HPDE6-E6E7 (cell line): ENCODE data around the gene RELL1.
A peak's percentile ranks its signal among the peaks of the same experiment; 100 is the strongest.

Experiments
- DNase-seq: peaks from one replicate; pipeline ENCODE4 v3.0.0; 2011; ENCODE audit warnings: missing footprints; ENCODE audit errors: extremely low spot score

RELL1 gene, protein sequence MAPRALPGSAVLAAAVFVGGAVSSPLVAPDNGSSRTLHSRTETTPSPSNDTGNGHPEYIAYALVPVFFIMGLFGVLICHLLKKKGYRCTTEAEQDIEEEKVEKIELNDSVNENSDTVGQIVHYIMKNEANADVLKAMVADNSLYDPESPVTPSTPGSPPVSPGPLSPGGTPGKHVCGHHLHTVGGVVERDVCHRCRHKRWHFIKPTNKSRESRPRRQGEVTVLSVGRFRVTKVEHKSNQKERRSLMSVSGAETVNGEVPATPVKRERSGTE

DNA sequence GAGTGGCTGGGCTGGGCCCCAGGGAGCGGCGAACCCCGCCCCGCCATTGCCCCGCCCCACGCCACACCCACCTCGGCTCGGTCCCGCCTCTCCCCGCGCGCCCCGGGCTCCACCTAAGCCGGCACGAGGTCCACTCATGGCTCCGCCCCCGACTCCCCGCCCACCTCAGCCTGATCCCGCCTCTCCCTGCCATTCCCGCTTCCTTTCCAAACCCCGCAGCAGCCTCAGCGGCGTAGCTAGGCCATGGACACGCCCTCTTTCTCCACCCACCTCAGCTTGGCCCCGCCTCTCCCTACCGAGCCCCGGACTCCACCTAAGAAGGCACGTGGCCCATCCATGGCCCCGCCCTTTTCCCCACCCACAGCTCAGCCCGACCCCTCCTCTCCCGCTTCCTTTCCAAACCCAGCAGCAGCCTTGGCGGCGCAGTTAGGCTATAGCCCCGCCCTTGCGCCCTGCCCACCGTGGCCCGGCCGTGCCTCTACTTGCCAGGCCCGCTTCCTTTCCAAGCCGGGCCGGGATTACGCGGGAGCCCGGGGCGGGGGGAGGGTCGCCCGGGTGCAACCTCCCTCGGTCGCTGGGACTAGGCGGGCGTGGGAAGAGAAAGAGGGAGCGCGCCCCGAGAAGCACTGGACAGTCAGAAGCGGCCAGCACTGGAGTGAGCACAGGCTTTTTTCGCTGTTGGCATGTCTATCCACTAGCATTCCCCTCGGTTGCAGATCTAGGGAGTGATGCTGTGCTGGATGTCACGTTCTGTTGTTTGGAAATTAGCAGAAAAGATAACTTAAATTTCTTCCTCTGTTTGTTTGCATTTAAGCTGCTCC lies at the start of gene RELL1:
Gene RELL1 (minus strand): TSS at position 4 of the 821 bp plus-strand sequence. CDS start 89 bp downstream, outside the sequence.
- peak; percentile 94 for DNase-seq

DNA sequence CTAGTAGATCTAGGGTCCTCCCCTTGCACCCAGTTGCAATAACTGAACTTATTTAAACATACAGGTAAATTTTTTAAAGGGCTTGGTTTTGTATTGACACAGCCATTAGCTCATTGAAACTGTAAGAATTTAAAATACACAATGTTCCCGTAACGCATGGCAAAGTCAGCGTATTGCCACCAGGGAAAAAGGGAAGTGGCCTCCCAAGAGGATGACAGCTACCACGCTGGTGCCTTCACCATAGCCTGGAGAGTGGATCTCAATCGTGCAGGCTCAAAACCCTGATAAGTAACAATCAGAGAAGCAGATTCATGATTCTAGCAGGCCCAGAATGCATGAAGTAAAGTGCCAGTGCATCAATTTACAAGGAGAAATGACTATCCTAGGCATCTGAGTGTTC lies 49.4 kb upstream of the RELL1 start:
- DNase-seq: no peak

DNA sequence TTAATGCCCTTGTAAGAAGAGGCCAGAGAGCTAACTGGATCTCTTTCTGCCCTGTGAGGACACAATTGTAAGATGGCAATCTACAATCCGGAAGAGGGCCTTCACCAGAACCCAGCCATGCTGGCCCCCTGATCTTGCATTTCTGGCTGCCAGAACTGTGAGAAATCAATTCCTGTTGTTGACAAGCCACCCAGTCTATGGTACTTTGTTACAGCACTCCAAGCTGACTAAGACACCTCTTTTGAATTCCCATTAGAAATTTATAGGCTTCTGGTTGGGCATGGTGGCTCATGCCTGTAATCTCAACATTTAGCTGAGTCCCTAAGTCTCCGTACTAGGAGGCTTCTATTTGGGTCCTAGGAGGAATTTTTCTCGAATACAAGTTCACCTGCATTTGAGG lies 48.8 kb upstream of the RELL1 start:
- DNase-seq: no peak

DNA sequence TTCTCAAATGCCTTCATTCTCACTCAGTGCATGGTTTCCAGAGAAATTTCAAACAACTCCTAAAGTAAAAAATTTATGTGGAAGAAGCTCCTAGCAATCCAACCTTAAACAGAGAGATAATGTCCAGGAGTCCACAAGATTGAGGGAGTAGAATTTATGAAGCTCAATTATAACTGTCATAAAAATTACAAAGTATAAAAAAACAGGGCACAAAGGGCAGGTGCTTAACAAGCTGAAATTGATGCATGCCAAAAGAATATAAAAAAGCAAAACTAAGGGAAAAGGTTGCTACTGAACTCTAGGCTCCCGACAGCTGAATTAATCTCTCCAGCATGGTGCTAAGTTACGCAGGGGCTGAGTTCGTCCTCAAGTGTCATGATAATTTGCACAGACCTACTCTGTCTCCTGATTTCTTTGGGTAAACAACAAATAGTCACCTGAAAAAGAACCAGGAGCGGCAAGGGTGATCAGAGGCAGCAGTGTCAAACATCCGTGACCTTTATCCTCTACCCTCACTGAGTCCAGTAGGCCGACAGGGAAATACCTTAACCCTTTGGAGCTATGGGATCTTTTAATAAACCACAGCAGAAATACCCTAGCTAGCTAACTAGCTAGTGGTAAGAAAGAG lies 47.2 kb upstream of the RELL1 start:
- DNase-seq: no peak

DNA sequence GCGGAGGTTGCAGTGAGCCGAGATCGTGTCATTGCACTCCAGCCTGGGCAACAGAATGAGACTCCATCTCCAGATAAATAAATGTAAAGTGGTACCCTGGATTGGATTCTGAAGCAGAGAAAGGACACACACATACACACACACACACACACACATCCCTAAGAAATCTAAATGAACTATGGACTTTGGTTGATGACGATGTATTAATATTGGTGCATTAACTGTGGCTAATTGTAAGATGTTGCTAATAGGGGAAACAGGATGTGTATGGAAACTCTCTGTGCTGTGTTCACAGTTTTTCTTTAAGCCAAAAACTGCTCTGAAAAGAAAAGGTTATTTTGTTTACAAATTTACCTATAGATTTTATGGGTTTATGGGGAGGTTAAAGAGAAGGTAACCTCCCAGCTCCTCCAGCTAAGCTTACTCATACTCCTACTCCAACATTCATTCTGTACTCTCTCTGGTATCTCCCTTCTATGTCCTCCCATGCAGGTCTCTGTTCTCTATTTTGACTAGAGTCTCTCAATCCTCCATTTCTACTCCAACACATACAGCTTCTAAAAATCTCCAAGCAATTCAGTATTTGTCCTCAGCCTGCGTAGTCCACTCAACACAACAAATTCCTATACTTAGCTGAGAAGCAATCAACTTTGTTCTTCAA lies 46.5 kb upstream of the RELL1 start:
- no peak for DNase-seq

DNA sequence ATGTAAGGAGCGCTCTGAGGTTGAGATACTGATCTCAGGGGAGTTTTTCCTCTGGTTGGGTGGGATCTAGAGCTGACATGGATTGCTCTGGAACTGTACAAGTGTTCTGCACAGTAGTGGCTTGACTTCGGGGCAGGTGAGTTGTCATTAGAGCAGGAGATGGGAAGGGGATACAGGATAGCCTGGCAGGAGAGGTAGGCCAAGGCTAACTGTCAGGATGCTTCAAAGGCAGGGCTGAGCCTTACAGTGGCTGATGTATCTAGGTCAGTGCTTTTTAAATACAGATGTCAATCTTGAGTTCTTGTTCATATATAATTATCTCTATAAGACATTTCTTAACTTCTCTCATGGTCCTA lies 43.5 kb upstream of the RELL1 start:
- DNase-seq: no peak

DNA sequence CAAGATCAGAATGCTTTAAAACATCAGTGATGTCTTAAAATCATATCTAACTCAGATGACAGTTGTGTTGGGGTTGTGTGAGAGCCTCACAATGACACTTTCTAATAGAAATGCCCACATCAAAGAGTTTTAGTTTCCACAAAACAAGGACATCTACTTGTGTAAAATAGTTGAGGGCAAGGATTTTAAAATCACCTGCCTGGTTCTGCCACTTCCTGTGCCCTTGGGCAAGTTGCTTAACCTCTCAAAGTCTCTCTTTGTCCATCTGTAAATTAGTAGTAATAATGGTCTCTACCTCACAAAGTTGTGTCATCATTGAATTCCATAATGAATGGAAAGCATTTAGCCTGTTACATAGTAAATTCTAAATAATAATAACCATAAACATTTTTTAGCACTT lies 41.9 kb upstream of the RELL1 start:
- DNase-seq: no peak

DNA sequence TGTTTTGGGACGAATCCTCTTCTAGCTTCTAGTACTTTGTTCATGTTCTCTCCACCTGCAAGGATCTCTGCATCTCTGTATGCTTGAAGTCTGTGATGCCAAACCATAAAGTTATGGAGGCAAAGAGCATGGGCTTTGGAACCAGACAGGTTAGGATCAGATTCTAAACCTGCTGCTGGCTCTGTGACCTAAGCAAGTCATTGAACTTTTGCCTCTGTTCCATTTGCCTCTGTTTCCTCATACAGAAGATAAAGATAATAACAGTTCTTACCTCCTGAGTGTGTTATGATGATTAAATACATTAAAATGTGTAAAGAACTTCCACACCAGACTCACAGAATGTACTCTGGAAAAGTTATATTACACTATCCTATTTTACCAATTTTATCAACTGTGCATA lies 41.5 kb upstream of the RELL1 start:
- DNase-seq: no peak

DNA sequence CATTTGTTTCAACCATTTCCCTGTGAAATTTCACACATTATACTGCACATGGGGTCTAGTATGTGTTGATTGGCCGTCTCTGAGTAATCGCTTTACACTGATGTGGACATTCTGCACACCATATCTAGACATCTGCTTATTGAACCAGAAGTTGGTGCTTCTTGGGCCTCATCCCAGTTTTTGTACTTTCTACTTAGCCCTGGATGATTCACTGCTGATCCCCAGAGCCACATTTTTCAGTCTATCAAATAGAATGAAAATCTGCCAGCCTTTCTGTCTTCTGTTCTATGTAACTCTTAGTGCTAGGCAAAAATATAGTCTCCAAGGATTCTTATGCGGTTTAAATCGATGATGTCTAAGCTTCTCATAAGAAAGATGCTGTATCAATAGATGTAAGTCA lies 40.5 kb upstream of the RELL1 start:
- no peak for DNase-seq

DNA sequence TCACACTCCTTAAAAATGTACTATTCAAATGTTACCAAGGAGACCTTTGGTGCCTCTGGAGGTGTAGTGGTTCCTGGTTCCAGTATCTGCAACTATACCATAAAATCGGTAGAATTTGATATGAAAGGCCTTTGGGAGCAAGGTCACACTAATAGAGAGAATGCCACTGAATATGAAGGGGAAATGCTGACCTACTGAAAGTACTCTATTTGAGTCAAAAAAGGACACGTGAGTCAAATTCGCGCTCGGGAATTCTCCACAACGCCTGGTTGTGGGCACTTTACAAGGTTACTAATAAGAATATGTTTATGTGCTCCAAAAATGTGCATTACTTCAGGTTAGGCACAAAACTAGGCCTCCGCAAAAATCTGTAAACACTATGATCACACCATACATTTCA lies 39.5 kb upstream of the RELL1 start:
- DNase-seq: no peak

DNA sequence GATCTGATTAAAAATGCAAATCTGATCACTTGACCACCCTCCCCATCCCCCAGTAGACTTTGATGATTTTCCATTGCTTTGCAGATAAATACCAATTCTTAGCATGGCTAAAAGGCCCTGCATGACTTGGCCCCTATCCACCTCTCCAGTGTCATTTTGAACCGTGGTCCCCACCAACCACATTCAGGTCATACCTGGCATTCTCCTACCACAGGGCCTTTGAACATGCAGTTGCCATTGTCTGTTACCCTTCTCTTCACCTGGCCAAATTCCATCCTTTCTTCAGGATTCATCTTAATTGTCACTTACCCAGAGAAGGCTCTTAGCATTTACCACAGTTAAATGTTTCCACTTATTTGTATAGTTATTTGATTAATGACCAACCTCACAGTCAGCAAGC lies 36.9 kb upstream of the RELL1 start:
- no peak for DNase-seq

DNA sequence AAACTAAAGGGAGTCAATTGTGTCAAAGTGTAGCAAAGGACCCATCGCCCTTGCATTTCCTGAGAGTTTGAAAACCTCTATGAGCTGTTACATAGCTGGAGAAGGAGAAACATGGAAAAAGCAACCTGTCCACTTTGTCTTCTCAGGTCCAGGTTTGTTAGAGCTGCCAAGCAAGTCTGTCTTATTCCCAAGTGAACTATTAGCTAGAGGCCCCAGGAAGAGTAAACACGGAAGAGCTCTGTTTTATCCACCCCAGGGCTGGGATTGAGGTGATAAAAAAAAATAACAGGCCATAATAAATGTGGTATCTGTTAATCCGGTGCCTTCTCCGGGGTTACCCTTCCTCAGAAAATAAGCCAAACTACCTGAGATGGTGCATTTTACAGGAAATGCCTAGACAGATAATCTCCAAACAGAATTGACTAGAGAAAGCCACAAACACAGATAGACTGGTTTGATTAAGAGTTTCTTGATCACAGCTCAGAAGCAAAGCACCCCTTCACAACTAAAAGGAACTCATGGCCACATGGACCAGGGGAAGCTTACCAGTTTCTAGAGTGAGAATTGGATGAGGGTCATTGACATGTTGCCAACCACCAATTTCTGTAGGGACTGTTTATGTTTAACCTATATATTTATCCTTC lies 35.9 kb upstream of the RELL1 start:
- no peak for DNase-seq

DNA sequence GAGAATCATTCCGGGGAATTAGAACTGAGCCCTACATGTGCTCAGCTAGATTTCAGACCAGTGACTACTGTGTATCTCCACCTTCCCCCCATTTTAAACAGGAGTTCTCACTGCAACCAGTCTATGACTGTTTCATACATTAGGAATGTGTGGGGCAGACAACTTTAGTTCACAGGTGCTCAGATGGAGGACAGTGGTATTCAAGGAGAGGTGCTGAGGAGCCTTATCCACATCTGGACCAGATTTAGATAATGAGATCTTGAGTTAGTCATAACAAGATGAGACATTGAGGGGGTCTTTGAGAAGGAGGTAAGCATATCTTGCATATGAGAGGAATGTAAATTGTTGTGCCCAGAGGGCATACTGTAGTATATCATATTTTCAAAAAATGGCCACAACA lies 32.8 kb upstream of the RELL1 start:
- no peak for DNase-seq

DNA sequence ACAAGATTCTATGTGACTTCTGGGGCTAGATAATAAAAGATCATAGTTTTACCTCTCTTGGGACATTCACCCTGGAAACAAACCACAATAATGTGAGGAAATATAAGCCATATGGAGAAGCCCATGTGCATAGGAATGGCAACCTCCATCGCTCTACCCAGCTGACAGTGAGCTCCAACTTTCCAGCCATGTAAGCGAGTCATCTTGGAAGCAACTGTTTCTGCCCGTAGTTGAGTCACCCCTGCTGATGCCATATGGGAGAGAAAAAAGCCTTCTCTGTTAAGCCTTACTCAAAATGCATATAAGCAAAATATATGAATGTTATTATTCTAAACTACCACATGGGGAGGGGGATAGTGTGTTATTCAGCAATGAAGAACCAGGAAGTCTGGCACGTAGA lies 31.4 kb upstream of the RELL1 start:
- peak; percentile 40 for DNase-seq

DNA sequence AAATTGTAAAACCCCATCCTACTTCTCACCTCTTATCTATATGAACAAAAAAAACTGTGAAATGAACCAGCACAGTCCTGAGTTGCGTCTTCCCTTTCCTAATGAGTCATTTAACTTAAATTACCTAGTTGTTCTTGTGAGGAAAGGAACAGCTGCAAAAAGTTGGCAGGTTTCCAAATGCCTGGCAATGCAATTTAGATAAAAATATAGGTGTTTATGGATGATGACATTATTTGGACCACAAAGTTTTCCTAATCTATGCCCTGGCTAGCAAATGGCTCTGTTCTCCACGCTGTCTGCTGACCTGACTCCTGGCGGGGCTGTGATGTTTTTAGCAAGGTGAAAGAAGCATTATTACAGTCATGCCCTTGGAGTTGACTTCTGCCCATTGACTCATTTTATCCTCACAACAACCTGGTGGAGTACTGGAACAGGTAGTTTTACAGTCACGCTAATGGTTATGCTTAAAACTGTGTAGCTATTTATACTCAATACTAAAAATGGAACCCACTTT lies 29.8 kb upstream of the RELL1 start:
- DNase-seq: peak; percentile 55

DNA sequence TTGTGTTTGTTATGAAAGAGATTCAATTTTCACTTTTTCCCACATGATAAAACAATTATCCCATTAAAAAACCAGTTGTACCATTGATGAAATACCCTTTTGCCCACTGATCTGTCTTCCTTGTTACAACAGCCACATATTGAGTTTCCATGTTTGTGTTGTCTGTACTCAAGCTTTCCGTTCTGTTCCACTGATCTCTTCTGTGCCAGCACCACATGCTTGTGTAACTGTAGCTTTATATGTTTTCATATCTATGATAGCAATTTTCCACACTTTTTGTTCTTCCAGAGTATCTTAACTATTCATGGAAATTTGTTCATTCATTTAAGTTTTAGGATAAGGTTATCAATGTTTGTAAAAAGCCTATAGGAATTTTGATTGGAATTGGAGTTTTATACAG lies 24.3 kb upstream of the RELL1 start:
- DNase-seq: no peak

DNA sequence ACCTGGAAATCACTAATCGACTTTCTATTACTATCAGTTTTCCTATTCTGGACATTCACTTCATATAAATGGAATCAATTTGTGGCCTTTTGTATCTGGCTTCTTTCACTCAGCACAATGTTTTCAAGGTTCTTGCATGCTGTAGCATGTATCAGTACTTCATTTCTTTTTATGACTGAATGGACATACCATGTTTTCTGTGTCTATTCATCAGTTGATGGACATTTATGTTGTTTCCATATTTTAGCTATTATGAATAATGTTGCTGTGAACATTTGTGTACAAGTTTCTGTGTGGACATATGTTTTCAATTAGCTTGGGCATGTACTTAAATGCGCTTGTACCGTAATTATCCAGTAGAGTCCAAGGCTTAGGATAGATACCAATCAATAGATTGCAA lies 19.9 kb upstream of the RELL1 start:
- no peak for DNase-seq

DNA sequence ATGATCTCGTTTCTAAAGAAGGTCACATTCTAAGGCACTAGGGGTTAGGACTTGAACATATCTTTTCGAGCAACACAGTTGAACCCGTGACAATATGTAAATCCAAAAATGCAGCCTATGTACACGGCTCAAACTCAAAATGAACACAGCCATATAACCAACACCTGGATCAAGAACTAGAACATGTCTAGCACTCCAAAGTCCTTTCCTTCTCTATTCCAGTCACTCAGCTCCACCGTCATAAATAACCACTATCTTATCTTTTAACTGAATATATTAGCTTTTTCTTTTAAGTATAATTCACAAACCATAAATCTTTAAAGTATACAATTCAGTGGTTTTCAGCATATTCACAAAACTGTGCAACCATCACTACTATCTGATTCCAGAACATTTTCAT lies 19.4 kb upstream of the RELL1 start:
- DNase-seq: no peak

DNA sequence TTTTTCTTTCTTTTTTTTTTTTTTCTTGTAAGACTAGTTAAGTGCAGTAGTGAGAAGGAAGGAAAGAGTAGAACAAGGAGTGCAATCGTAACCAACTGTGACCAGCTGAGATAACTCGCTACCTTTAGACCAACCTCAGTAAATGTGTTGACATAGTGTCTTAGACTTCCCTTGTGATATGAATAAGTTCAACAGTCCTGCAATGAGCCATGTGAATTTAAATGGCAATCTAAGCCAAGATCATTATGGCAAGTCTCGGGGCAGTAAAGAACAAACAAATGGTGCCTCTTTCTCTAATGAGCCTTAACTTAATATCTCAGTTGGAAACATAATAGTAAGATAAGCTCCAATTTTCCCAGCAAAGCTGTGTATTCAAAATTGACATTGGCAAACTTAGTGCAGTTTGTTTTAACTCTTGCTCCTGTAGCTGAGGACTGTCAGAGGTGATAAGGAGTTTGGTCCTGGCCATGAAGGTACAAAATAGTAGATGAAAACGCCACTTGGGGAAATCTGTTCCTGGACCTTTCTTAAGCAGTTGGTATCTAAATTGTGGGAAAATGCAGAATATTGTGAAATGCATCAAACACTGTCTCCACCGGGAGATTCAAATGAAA lies 13.8 kb upstream of the RELL1 start:
- no peak for DNase-seq

DNA sequence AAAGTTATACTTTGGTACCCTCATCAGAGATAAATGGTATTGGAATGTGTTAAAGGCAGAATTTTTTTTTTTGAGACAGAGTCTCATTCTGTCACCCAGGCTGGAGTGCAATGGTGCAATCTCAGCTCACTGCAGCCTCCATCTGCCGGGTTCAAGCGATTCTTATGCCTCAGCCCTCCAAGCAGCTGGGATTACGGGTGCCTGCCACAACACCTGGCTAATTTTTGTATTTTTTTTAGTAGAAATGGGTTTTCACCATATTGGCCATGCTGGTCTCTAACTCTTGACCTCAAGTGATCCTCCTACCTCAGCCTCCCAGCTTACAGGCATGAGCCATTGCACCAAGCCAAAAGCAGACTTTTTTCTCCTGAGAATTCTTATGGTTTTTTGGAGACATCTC lies 11.4 kb upstream of the RELL1 start:
- no peak for DNase-seq

DNA sequence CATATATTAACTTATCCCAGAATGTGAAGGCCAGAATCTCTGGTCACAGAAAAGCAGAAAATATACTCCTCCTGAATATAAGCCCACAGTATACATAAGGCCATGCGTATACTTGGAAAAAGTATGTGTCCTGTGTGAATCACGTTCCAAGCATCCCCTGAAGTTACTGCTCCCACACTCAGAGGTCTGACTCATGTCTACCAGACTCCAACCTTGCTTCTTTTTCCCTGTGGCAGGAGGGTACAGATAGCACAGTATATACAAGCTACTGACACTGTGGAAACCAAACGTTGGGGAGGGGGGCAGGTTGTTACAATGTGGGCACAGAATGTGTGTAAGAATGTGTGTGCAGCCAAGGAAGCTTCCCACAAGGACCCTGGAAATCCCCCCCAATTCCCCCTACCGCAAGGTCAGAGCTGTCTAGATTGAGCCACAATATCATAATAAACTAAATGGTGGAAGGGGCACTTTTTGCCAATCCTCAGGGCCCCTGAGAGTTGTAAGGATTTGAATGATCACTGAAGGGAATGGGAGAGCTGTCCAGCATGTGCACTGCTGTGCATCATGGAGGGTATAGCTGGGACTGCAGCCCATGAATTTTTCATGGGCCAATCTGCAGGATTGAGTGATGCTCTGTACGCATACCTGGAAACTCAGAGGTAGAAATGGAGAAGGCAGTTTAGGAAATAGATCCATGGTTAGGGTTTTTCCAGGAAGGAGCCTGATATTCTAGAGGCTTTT lies 7.4 kb upstream of the RELL1 start:
- DNase-seq: peak; percentile 81
